Kidney (tissue), 14 donors: ENCODE results near the gene CCDC63. TPM values are rescaled to one million over a fixed set of nuclear protein-coding genes. Genes with fewer than 3 reads are reported as not detected.

Source experiments
- DNase-seq, 5 donors: peaks; one replicate each; pipeline ENCODE4 v3.0.0-alpha.2; 2013 to 2020
- FAIRE-seq: peaks from 2 replicates; lab custom pipeline; 2012; peaks lifted over from hg19 to GRCh38; lab: Jason Lieb, UNC
- H3K27ac ChIP-seq, 2 donors: one replicate each; pipeline ENCODE4 v1.7.0; 2013; ENCODE audit warnings: low read depth in 2 of 2, low read length in 2 of 2, inconsistent platforms in 1 of 2
- H3K27me3 ChIP-seq: one replicate; pipeline ENCODE4 v1.7.1; 2013; ENCODE audit warnings: low read length, inconsistent platforms; ENCODE audit not compliant: control insufficient read depth, insufficient read depth
- H3K36me3 ChIP-seq, 3 donors: one replicate each; pipeline versions ENCODE4 v1.7.0 to v1.7.1; 2013; ENCODE audit warnings: low read length in 3 of 3, control low read depth in 1 of 3, inconsistent platforms in 1 of 3; ENCODE audit not compliant: insufficient read depth in 3 of 3, control insufficient read depth in 2 of 3
- H3K4me1 ChIP-seq, 3 donors: one replicate each; pipeline versions ENCODE4 v1.7.0 to v1.7.1; 2013; ENCODE audit warnings: low read length in 3 of 3, inconsistent platforms in 1 of 3, low read depth in 1 of 3; ENCODE audit not compliant: control insufficient read depth in 2 of 3, insufficient read depth in 2 of 3
- H3K4me3 ChIP-seq, 3 donors: one replicate each; pipeline versions ENCODE4 v1.7.0 to v1.8.1; 2013; ENCODE audit warnings: low read length in 3 of 3, control low read depth in 1 of 3, inconsistent platforms in 1 of 3
- H3K9ac ChIP-seq, 3 donors: one replicate each; pipeline versions ENCODE4 v1.7.0 to v1.7.1; 2013; ENCODE audit warnings: low read length in 3 of 3, control low read depth in 1 of 3, inconsistent platforms in 1 of 3
- H3K9me3 ChIP-seq, 3 donors: one replicate each; pipeline versions ENCODE4 v1.7.0 to v1.7.1; 2013; ENCODE audit warnings: low read length in 3 of 3, control low read depth in 1 of 3, inconsistent platforms in 1 of 3; ENCODE audit not compliant: control insufficient read depth in 2 of 3, insufficient read depth in 1 of 3
- intact Hi-C: fragments of 100-400 bp; cut with DNase I; formaldehyde crosslinking; loops from one replicate; pipeline ENCODE4 v1.11.1; 2022
- polyA plus RNA-seq: library from polyadenylated mRNA; stranded (reverse); fragments of 350-450 nt; fragmentation: Illumina TruSeq; extraction: RNeasy Lipid Tissue Mini Kit (QIAGEN cat#74804); gene quantifications from one replicate; pipeline ENCODE4 v1.2.3, GENCODE V29; 2014; ENCODE audit warnings: low read depth, low replicate concordance; ENCODE audit not compliant: insufficient read depth
- total RNA-seq: library from RNA; stranded (reverse); fragmentation: NEBNext Ultra II Directional; extraction: Animal tissue kit (Norgen Biotek cat#: 25700); gene quantifications from one replicate; pipeline ENCODE4 v1.2.1, GENCODE V29; 2021
- TF ChIP-seq, protein P1 (sequence below): IDR thresholded peaks from 3 replicates; pipeline ENCODE4 v1.5.1; 2012; ENCODE audit warnings: mild to moderate bottlenecking, moderate library complexity, borderline replicate concordance; ENCODE audit not compliant: insufficient read depth; ENCODE audit errors: extremely low read depth
- donor health status: control.
- donor health status: control.
- donor health status: control.
- donor health status: control.
- donor health status: control.
- donor health status: DM: yes; HTN: yes; CAD: no.
- donor health status: Normal renal cell carcinoma (clear cell type).

CCDC63 gene
- total and polyA plus RNA-seq, 2 donors from 2014 or later: not detected

DNA sequence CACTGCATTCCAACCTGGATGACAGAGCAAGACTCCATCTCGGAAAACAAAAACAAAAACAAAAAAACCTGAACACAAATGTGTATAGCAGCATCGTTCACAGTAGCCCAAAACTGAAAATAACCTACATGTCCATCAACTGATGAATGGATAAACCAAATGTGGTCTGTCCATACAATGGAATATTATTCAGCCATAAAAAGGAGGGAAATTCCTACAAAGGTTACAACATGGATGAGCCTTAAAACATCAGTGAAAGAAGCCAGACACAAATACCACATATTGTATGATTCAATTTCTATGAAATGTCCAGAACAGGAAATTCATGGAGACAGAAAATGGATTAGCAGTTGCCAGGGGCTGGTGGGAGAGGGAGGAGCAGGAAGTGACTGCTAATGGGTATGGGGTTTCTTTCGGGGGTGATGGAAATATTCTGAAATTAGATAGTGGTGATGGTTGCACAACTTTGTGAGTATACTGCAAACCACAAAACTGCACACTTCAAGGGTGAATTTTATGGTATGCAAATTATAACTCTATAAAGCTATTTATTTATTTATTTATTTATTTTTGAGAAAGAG is 69.6 kb downstream of the CCDC63 start:
- TF ChIP-seq, protein P1, sequence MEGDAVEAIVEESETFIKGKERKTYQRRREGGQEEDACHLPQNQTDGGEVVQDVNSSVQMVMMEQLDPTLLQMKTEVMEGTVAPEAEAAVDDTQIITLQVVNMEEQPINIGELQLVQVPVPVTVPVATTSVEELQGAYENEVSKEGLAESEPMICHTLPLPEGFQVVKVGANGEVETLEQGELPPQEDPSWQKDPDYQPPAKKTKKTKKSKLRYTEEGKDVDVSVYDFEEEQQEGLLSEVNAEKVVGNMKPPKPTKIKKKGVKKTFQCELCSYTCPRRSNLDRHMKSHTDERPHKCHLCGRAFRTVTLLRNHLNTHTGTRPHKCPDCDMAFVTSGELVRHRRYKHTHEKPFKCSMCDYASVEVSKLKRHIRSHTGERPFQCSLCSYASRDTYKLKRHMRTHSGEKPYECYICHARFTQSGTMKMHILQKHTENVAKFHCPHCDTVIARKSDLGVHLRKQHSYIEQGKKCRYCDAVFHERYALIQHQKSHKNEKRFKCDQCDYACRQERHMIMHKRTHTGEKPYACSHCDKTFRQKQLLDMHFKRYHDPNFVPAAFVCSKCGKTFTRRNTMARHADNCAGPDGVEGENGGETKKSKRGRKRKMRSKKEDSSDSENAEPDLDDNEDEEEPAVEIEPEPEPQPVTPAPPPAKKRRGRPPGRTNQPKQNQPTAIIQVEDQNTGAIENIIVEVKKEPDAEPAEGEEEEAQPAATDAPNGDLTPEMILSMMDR: no peak
- no peak for FAIRE-seq
- DNase-seq: no peak
- Histone ChIP-seq H3K4me1 (no peaks in the 10 kb centered on the region), H3K27ac (no peak overlapping the region), H3K4me3 (no peak overlapping the region), H3K9me3 (no peaks in the 10 kb centered on the region), H3K27me3 (no peaks in the 10 kb centered on the region), H3K36me3 (no peaks in the 10 kb centered on the region), H3K9ac (no peak overlapping the region)
- intact Hi-C loops: no loop called here

DNA sequence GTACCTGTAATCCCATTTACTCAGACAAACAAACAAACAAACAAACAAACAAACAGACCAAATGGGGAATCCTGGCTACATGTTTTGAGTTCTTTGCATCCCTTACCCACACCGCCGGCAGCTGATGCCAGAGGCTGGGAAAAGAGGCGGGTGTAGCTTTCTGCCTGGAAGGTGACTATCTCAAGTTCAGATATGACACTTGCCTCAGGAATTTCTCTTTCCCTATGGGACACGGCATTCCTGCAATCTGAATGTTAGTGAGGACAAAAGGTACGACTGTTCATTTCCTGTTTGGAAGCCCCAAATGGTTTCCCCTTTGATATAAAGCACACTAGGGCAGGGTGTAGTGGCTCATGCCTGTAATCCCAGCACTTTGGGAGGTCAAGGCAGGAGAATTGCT is 70.7 kb downstream of the CCDC63 start:
- no peak overlapping the region for H3K9ac ChIP-seq
- no peak for FAIRE-seq

DNA sequence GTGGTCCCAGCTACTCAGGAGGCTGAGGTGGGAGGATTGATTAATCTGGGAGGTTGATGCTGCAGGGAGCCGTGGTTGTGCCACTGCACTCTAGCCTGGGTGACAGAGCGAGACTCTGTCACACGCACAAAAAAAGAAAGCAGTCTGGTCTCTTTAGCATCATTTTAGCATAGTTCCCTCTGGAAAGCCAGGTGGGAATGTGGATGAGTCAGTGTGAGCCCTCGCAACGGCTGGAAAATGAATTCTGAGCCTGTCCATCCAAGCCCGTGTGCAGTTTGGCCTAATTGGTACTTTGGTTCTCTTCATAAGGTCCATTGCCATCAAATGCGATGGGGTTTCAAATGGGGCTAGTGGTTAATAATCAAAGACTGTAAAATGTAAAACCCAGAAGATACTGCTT is 71.2 kb downstream of the CCDC63 start:
- Histone ChIP-seq H3K4me3 (no peak overlapping the region), H3K9ac (no peak overlapping the region), H3K9me3 (no peaks in the 10 kb centered on the region), H3K27me3 (no peaks in the 10 kb centered on the region), H3K36me3 (no peaks in the 10 kb centered on the region), H3K4me1 (no peaks in the 10 kb centered on the region), H3K27ac (no peak overlapping the region)
- DNase-seq (no peak), FAIRE-seq (no peak)
- TF ChIP-seq, protein P1: no peak
- intact Hi-C loops: no loop called here

More for the DNA sequence above, 70.7 kb downstream of the CCDC63 start:
- TF ChIP-seq, protein P1: no peak
- Histone ChIP-seq H3K9me3 (no peaks in the 10 kb centered on the region), H3K4me3 (no peak overlapping the region), H3K36me3 (no peaks in the 10 kb centered on the region), H3K4me1 (no peaks in the 10 kb centered on the region), H3K27me3 (no peaks in the 10 kb centered on the region), H3K27ac (no peak overlapping the region)
- DNase-seq: no peak
- intact Hi-C loops: no loop called here

DNA sequence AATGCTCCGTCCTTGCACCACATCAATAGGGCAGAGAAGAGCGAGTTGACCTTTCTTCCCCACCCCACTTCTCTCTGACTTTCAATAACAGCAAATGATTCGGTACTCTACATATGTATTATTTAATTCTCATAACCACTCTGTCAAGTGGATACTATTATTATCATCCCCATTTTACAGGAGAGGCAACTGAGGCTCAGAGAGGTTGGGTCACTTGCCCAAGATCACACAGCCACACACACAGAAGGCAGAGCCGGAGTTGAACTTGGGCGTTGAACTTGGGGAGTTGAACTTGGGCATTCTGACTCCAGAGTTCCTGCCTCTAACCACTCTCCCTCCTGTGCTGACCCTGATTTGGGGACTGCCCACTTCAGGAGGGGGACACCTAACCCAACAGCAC is 72.9 kb downstream of the CCDC63 start:
- Histone ChIP-seq H3K9me3 (no peaks in the 10 kb centered on the region), H3K4me3 (no peak overlapping the region), H3K4me1 (no peaks in the 10 kb centered on the region), H3K36me3 (no peaks in the 10 kb centered on the region), H3K9ac (no peak overlapping the region), H3K27me3 (no peaks in the 10 kb centered on the region), H3K27ac (no peak overlapping the region)
- no peak for FAIRE-seq
- intact Hi-C loops: no loop called here
- TF ChIP-seq, protein P1: no peak
- no peak for DNase-seq
